Activated naive CD4-positive, alpha-beta T cell treated with anti-CD3 and anti-CD28 coated beads, Interleukin-2, amount 50 U/mL, for 24 hours (primary cell): ENCODE data around the gene HNRNPA3.
"Not testable (repeated sequence)": the region's sequence is repeated elsewhere in the genome, so short reads cannot be mapped to it uniquely, and the experiment has no call there.

ENCODE experiments used
- H3K27ac Mint-ChIP-seq: one replicate; pipeline ENCODE4 v1.8.0; 2021; ENCODE audit warnings: mild to moderate bottlenecking, mixed read lengths
- H3K27me3 Mint-ChIP-seq: one replicate; pipeline ENCODE4 v1.8.0; 2021; ENCODE audit warnings: mixed read lengths
- H3K36me3 Mint-ChIP-seq: one replicate; pipeline ENCODE4 v1.8.0; 2021; ENCODE audit warnings: mixed read lengths
- H3K4me1 Mint-ChIP-seq: one replicate; pipeline ENCODE4 v1.8.0; 2021; ENCODE audit warnings: mixed read lengths
- H3K4me3 Mint-ChIP-seq: one replicate; pipeline ENCODE4 v1.8.0; 2021; ENCODE audit warnings: mild to moderate bottlenecking, mixed read lengths
- H3K9me3 Mint-ChIP-seq: one replicate; pipeline ENCODE4 v1.8.0; 2021; ENCODE audit warnings: mixed read lengths

HNRNPA3 gene

GRCh38 chr2:177180269-177181000, 32.2 kb upstream of the HNRNPA3 start:
- Mint-ChIP-seq H3K4me1 (no peaks in the 10 kb centered on the region), H3K4me3 (no peak overlapping the region), H3K36me3 (no peaks in the 10 kb centered on the region), H3K27me3 (no peaks in the 10 kb centered on the region), H3K27ac (no peak overlapping the region), H3K9me3 (no peaks in the 10 kb centered on the region)

GRCh38 chr2:177183860-177184259, 28.7 kb upstream of the HNRNPA3 start:
- Mint-ChIP-seq H3K4me1 (no peaks in the 10 kb centered on the region), H3K9me3 (no peaks in the 10 kb centered on the region), H3K4me3 (no peak overlapping the region), H3K36me3 (no peaks in the 10 kb centered on the region), H3K27ac (no peak overlapping the region), H3K27me3 (no peaks in the 10 kb centered on the region)

GRCh38 chr2:177184606-177185005, 28.0 kb upstream of the HNRNPA3 start:
- Mint-ChIP-seq H3K27me3 (no peaks in the 10 kb centered on the region), H3K4me1 (no peaks in the 10 kb centered on the region), H3K4me3 (no peak overlapping the region), H3K27ac (no peak overlapping the region), H3K36me3 (no peaks in the 10 kb centered on the region), H3K9me3 (no peaks in the 10 kb centered on the region)

- not testable (repeated sequence) for H3K9me3 Mint-ChIP-seq, H3K27me3 Mint-ChIP-seq, H3K4me1 Mint-ChIP-seq, H3K4me3 Mint-ChIP-seq, H3K36me3 Mint-ChIP-seq, H3K27ac Mint-ChIP-seq
Measured at GRCh38 chr2:177186038-177186437, 26.6 kb upstream of the HNRNPA3 start.

DNA sequence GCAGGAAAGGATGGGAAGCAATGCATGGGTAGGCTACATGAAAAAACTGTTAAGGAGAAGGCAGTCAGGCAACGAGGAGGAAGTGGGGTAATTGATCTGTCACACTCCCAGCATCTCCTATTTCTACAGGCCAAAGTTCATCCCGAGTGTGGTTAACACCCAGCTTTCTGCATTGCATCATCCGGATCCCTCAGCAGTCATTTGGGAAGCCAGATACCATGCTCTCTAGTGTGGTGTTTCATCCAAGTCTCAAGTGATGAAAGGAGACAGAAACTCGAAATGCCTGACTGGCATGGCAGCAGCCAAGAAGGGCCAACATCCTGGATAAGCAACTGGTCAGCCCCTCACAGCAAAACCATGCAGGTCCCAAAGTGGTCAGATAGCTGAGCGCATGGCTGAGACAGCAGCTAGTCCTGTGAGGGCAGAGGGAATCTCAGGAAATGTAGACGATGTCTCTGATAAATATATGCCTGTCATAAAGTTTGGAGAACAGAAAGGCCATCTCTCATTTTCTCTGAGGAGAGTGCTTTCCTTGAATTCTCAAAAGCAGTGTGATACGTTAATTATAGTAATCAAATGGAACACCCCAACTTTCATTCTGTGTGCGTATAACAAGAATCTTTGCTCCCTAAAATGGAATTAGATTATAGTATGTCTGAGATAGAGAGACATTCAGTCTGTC, 24.8 kb upstream of the HNRNPA3 start:
- no peaks in the 10 kb centered on the region for H3K4me1 Mint-ChIP-seq
- no peaks in the 10 kb centered on the region for H3K27me3 Mint-ChIP-seq
- no peaks in the 10 kb centered on the region for H3K36me3 Mint-ChIP-seq
- no peaks in the 10 kb centered on the region for H3K9me3 Mint-ChIP-seq
- no peak overlapping the region for H3K27ac Mint-ChIP-seq
- no peak overlapping the region for H3K4me3 Mint-ChIP-seq

DNA sequence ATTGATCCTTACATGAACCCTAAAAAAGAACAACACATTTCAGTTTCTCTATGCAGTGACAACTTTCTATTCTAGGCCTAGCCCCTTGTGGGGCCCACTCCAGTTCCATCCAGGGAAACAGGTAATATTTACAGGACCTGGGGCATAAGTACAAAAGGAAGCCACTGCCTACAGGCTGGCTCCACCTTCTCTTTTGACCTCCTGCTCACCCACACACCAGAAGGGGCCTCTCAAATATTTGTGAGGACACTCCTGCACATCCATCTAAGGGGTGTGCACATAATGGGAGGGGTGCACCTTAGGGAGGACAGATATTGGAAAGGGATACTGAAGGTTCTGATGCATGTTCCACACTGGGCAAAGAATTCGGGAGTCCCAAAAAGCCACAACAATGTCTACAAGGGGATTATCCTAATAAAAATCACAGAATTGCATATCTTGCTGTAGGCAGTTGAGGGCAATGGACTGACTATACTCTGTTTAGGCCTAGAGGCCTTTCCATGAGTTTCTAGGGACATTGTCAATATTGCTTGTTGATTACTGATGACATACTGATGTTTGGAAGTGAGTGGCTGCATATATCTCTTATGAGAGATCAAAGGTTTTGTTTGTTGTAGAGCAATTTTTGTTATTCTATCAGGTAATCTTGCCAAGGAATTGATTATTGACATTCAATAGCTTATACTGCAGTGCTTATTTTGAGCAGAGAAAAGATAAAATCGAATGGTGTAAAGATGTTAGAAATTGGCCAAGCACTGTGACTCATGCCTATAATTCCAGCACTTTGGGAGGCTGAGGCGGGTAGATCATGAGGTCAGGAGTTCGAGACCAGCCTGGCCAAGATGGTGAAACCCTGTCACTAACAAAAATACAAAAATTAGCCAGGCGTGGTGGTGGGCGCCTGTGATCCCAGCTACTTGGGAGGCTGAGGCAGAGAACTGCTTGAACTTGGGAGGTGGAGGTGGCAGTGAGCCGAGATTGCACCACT, 23.8 kb upstream of the HNRNPA3 start:
- no peaks in the 10 kb centered on the region for H3K9me3 Mint-ChIP-seq
- H3K27ac Mint-ChIP-seq, result no peak overlapping the region
- no peak overlapping the region for H3K4me3 Mint-ChIP-seq
- H3K27me3 Mint-ChIP-seq, result no peaks in the 10 kb centered on the region
- no peaks in the 10 kb centered on the region for H3K36me3 Mint-ChIP-seq
- H3K4me1 Mint-ChIP-seq, result no peaks in the 10 kb centered on the region

DNA sequence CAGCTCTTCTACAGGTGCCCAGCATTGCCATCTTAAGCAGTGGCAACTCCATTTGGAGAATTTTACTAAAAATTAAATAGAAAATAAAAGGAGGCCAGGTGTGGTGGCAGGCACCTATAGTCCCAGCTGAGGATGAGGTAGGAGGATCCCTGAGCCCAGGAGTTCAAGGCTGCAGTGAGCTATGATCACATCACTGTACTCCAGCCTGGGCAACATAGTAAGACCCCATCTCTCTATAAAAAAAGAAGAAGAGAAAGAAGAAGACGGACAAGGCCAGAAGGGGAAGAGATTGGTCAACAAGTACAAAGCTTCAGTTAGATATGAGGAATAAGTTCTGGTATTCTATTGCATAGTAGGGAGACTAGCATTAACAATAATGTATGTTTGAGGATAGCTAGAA, 21.7 kb upstream of the HNRNPA3 start:
- H3K4me3 Mint-ChIP-seq, result no peak overlapping the region
- no peaks in the 10 kb centered on the region for H3K36me3 Mint-ChIP-seq
- no peaks in the 10 kb centered on the region for H3K9me3 Mint-ChIP-seq
- no peaks in the 10 kb centered on the region for H3K4me1 Mint-ChIP-seq
- no peak overlapping the region for H3K27ac Mint-ChIP-seq
- H3K27me3 Mint-ChIP-seq, result no peaks in the 10 kb centered on the region

DNA sequence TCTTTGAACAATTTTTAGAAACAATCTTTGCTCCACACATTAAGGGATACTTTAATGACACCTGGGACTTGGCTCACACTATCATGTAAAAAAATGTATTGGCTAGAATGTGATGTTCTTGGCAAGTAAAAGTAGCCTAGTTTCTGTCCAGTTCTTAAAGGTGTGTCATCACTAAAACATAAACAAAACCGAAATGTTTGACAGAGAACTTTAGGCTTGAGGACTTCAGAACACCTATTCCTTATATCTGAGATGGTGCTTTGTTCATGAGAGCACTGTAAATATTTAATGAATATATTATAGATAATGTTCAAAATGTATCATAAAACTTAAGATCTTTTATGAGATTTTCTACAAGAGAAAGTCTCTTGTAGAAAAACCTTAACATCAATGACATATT, 19.8 kb upstream of the HNRNPA3 start:
- H3K27me3 Mint-ChIP-seq, result no peaks in the 10 kb centered on the region
- H3K27ac Mint-ChIP-seq, result no peak overlapping the region
- no peaks in the 10 kb centered on the region for H3K36me3 Mint-ChIP-seq
- no peaks in the 10 kb centered on the region for H3K4me1 Mint-ChIP-seq
- H3K4me3 Mint-ChIP-seq, result no peak overlapping the region
- H3K9me3 Mint-ChIP-seq, result no peaks in the 10 kb centered on the region

DNA sequence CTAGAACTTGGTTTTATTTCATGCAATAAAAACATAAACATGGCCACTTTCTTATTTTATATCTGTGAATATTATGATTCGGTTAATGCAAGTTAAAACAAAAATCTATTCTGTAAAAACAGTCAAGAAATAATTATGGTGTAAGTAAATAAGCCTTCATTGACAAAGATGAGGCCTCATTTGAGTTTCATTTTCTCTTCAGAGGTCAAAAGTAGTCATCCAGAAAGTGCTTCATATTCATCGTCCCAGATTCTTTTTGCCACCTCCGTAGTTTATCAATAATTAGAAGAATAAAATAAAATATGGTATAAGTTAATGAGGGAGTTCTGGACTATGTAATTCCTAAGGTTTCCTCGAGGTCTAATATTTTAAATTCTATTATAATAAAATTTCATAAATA, 19.4 kb upstream of the HNRNPA3 start:
- H3K9me3 Mint-ChIP-seq, result no peaks in the 10 kb centered on the region
- H3K4me3 Mint-ChIP-seq, result no peak overlapping the region
- no peak overlapping the region for H3K27ac Mint-ChIP-seq
- no peaks in the 10 kb centered on the region for H3K36me3 Mint-ChIP-seq
- H3K4me1 Mint-ChIP-seq, result no peaks in the 10 kb centered on the region
- no peaks in the 10 kb centered on the region for H3K27me3 Mint-ChIP-seq

DNA sequence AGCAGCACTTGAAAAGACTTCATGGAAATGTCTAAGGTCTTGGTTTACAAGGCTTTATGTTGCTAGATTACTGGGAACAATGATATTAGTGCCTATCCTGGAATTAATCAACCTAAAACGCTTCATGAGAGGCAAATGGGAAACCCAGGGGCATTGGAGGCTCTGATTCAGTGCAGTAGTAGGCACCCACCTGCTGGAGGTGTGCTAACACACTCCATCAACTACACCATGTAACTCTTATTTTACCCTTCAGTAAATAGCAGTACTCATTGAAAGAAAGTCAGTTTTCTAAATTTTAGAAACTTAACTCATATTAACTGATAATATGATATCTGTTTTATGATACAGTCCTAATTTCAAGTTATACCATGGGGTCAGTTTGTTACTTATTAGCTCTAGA, 17.4 kb upstream of the HNRNPA3 start:
- no peak overlapping the region for H3K4me3 Mint-ChIP-seq
- no peaks in the 10 kb centered on the region for H3K36me3 Mint-ChIP-seq
- no peaks in the 10 kb centered on the region for H3K27me3 Mint-ChIP-seq
- H3K27ac Mint-ChIP-seq, result no peak overlapping the region
- H3K4me1 Mint-ChIP-seq, result no peaks in the 10 kb centered on the region
- no peaks in the 10 kb centered on the region for H3K9me3 Mint-ChIP-seq

DNA sequence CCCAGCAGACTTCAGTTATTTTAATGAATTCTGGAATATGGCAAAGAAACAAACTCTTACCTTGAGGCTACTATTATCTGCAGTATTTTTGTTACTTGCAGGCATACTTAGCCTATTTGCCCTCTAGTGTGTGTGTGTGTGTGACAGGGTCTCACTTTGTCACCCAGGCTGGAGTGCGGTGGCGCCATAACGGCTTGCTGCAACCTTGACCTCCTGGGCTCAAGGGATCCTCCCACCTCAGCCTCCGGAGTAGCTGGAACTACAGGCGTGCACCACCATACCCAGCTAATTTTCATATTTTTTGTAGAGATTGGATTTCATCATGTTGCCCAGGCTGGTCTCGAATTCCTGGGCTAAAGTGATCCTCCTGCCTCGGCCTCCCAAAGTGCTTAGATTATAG, 12.2 kb upstream of the HNRNPA3 start:
- not testable (repeated sequence) for H3K27me3 Mint-ChIP-seq, H3K4me3 Mint-ChIP-seq, H3K27ac Mint-ChIP-seq, H3K4me1 Mint-ChIP-seq, H3K9me3 Mint-ChIP-seq, H3K36me3 Mint-ChIP-seq

- no peak overlapping the region for H3K4me3 Mint-ChIP-seq
- H3K4me1 Mint-ChIP-seq, result peaks cover under 1% of the 10 kb centered on the region
- no peak overlapping the region for H3K27ac Mint-ChIP-seq
- H3K36me3 Mint-ChIP-seq, result no peaks in the 10 kb centered on the region
- H3K27me3 Mint-ChIP-seq, result no peaks in the 10 kb centered on the region
- no peaks in the 10 kb centered on the region for H3K9me3 Mint-ChIP-seq
Measured at GRCh38 chr2:177201919-177202346, 10.7 kb upstream of the HNRNPA3 start.

DNA sequence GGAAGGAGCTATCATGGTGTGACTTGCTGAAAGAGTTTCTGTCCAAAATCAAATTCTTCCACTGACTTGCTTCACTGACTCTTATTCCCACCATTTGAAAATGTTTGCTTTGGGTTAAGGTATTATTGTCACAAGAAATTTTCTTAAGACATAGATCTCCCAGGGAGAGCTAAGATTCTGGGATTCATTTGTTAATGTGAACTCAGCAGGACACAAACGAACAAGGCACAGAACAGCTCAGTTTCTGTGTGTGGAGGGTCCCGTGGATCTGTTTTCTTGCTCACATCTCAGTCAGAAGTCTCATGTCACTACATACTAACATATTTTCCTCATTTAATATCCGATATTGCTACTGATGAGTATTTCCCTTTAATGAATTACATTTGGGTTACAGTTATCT, 8.2 kb upstream of the HNRNPA3 start:
- Mint-ChIP-seq H3K4me3 (no peak overlapping the region), H3K4me1 (peaks cover 8% of the 10 kb centered on the region), H3K27ac (no peak overlapping the region), H3K36me3 (no peaks in the 10 kb centered on the region), H3K9me3 (no peaks in the 10 kb centered on the region), H3K27me3 (no peaks in the 10 kb centered on the region)

GRCh38 chr2:177207101-177207500, 5.5 kb upstream of the HNRNPA3 start:
- Mint-ChIP-seq H3K4me1 (peaks cover 18% of the 10 kb centered on the region), H3K4me3 (no peak overlapping the region), H3K9me3 (no peaks in the 10 kb centered on the region), H3K27ac (no peak overlapping the region), H3K36me3 (no peaks in the 10 kb centered on the region), H3K27me3 (no peaks in the 10 kb centered on the region)

DNA sequence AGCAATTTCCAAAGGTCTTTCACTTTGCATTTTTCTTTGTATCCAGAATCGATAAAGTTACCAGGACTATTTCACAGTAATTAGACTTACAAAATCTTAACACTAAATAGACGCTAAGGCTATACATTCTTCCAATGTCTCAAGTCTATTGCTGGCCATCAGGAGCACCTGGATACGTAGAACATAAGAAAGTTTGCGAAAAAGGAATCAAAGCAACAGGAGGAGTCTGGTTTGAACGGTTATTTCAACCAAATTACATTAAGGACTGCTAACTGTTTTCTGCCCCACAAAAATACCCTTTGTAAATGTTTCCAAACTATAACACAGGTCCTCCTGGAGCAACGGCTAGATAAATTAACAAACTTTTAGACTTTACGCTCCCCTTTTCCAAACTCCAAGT, 1.4 kb upstream of the HNRNPA3 start:
- Mint-ChIP-seq H3K27ac (peak overlapping the region; percentile 98), H3K36me3 (peaks cover 20% of the 10 kb centered on the region), H3K4me3 (peak overlapping the region; percentile 94), H3K9me3 (no peaks in the 10 kb centered on the region), H3K27me3 (no peaks in the 10 kb centered on the region), H3K4me1 (peaks cover 38% of the 10 kb centered on the region)
